HepG2 (cell line): ENCODE data around the gene ARHGAP5. TPM values are rescaled to one million over a fixed set of nuclear protein-coding genes. Genes with fewer than 3 reads are reported as not detected.

Source experiments
- ARNTL ChIP-seq: sonication (generic); formaldehyde crosslinking; IDR thresholded peaks from 2 replicates; pipeline ENCODE4 v1.4.0; 2020; ENCODE audit warnings: mild to moderate bottlenecking, missing genetic modification reagents
- EHMT2 ChIP-seq: fragments of 200-600 bp; sonication (generic); IDR thresholded peaks from 2 replicates; pipeline ENCODE4 v1.7.0; 2017; ENCODE audit warnings: antibody characterized with exemption, low read depth, low read length, borderline replicate concordance
- EP300 ChIP-seq, 3 experiments: sonication (generic) in 1 of 3; formaldehyde crosslinking in 1 of 3; IDR thresholded peaks; 2 replicates each; pipeline versions ENCODE4 v1.5.1 to v1.6.1; 2011 to 2020; ENCODE audit warnings: low read depth in 2 of 3, low read length in 2 of 3, borderline replicate concordance in 1 of 3, improper control_type of control experiment in 1 of 3, mild to moderate bottlenecking in 1 of 3, missing genetic modification reagents in 1 of 3, moderate library complexity in 1 of 3
- FOXA3 ChIP-seq: IDR thresholded peaks from 2 replicates; pipeline ENCODE4 v1.6.1; 2016; ENCODE audit warnings: missing genetic modification reagents, missing compliant biosample characterization
- MBNL3 ChIP-seq: fragments of 250-450 bp; sonication (Bioruptor Pico); conservative IDR thresholded peaks from 2 replicates; pipeline ENCODE4 v1.8.0; 2022; ENCODE audit warnings: mild to moderate bottlenecking, inconsistent platforms
- NFATC3 ChIP-seq: sonication (generic); formaldehyde crosslinking; IDR thresholded peaks from 2 replicates; pipeline ENCODE4 v1.5.1; 2020; ENCODE audit warnings: mild to moderate bottlenecking, missing genetic modification reagents
- SIX4 ChIP-seq: sonication (generic); formaldehyde crosslinking; IDR thresholded peaks from 2 replicates; pipeline ENCODE4 v1.4.0; 2020; ENCODE audit warnings: missing genetic modification reagents
- SNAPC2 ChIP-seq: sonication (generic); formaldehyde crosslinking; IDR thresholded peaks from 2 replicates; pipeline ENCODE4 v1.8.1; 2022; ENCODE audit warnings: mild to moderate bottlenecking, missing genetic modification reagents
- SP140L ChIP-seq: sonication (generic); formaldehyde crosslinking; IDR thresholded peaks from 2 replicates; pipeline ENCODE4 v1.4.0; 2020; ENCODE audit warnings: missing genetic modification reagents, borderline replicate concordance
- SP2 ChIP-seq: sonication (generic); formaldehyde crosslinking; IDR thresholded peaks from 2 replicates; pipeline ENCODE4 v1.5.1; 2020; ENCODE audit warnings: mild to moderate bottlenecking, missing genetic modification reagents
- SRF ChIP-seq: IDR thresholded peaks from 2 replicates; pipeline ENCODE4 v1.6.1; 2011; ENCODE audit warnings: mild to moderate bottlenecking, low read depth, low read length, moderate library complexity
- ZNF124 ChIP-seq: sonication (generic); formaldehyde crosslinking; IDR thresholded peaks from 2 replicates; pipeline ENCODE4 v1.4.0; 2020; ENCODE audit warnings: missing genetic modification reagents
- ZNF3 ChIP-seq: IDR thresholded peaks from 2 replicates; pipeline ENCODE4 v1.7.0; 2017; ENCODE audit warnings: inconsistent platforms
- ZNF564 ChIP-seq: sonication (generic); formaldehyde crosslinking; IDR thresholded peaks from 2 replicates; pipeline ENCODE4 v1.8.1; 2023; ENCODE audit warnings: mild to moderate bottlenecking, missing genetic modification reagents
- ZNF589 ChIP-seq: sonication (generic); formaldehyde crosslinking; conservative IDR thresholded peaks from 2 replicates; pipeline ENCODE4 v1.8.0; 2022; ENCODE audit warnings: mild to moderate bottlenecking, moderate library complexity, missing genetic modification reagents
- polyA plus RNA-seq, 8 experiments: library from polyadenylated mRNA; depleted of rRNA in 3 of 8; stranded (reverse) in 7 of 8; unstranded in 1 of 8; fragments of >200 nt; fragmentation: Illumina TruSeq in 4 of 8; extraction: Trizol in 4 of 8; gene quantifications; 2 replicates each; pipeline versions ENCODE4 v1.2.1 to v1.2.3, GENCODE V29; 2011 to 2016; ENCODE audit warnings: low read depth in 4 of 8, missing spikeins in 1 of 8, mixed read lengths in 1 of 8; ENCODE audit not compliant: insufficient read depth in 1 of 8
- total RNA-seq, 5 experiments: library from RNA; depleted of rRNA; stranded (reverse); fragments of >200 nt; fragmentation: Illumina TruSeq; extraction: Trizol; gene quantifications; 2 replicates each; pipeline ENCODE4 v1.2.3, GENCODE V29; 2016; ENCODE audit warnings: low read depth in 1 of 5
- TF ChIP-seq, protein P1 (sequence below): sonication (generic); formaldehyde crosslinking; IDR thresholded peaks from 2 replicates; pipeline ENCODE4 v1.4.0; 2020; ENCODE audit warnings: missing genetic modification reagents, borderline replicate concordance
- TF ChIP-seq, protein P2 (sequence below): sonication (generic); formaldehyde crosslinking; IDR thresholded peaks from 2 replicates; pipeline ENCODE4 v1.8.0; 2022; ENCODE audit warnings: mild to moderate bottlenecking, missing genetic modification reagents, moderate library complexity
- TF ChIP-seq, protein P3 (sequence below): sonication (generic); formaldehyde crosslinking; IDR thresholded peaks from 2 replicates; pipeline ENCODE4 v1.4.0; 2020; ENCODE audit warnings: missing genetic modification reagents
- TF ChIP-seq, protein P4 (sequence below): sonication (generic); formaldehyde crosslinking; IDR thresholded peaks from 2 replicates; pipeline ENCODE4 v1.5.1; 2020; ENCODE audit warnings: missing genetic modification reagents, mild to moderate bottlenecking, borderline replicate concordance
- TF ChIP-seq, protein P5 (sequence below): sonication (generic); formaldehyde crosslinking; IDR thresholded peaks from 2 replicates; pipeline ENCODE4 v1.5.1; 2020; ENCODE audit warnings: mild to moderate bottlenecking, missing genetic modification reagents, borderline replicate concordance
- TF ChIP-seq, protein P6 (sequence below): sonication (generic); formaldehyde crosslinking; IDR thresholded peaks from 2 replicates; pipeline ENCODE4 v1.4.0; 2020; ENCODE audit warnings: missing genetic modification reagents

The ARHGAP5 gene
- total and polyA plus RNA-seq, 2 of the 13 experiments (the other 11 are each of a cell fraction or from before 2014, with no cell fraction given): 33.7 to 144 TPM

DNA sequence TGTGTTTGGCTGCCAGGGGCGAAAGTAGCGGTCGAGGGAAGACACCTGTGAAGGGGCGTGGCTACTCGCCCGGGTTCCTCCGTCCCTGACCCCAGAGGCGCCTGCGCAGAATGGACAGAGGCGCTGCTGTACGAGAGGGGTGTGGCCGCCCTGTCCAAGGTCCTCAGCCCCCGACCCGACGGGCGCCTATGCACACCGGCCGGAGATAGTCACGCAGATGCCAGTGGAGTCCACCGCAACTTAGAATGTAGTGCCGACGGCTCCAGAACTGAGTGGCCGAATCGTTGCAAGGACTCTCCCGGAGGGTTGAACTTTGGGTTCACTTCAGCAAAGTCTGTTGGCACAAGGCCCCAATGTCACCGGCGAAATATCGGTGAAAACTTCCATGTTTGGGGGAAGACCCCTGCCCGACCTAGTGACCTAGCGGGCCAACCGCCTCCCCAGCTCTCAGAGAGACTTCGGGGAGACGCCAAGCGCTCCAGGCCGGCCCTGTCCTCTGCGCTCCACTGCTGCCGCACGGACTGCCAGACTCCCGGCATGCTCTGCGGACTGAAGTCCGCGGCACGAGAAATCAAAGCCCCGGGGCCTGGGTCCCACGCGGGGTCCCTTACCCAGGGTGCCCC lies 124.2 kb downstream of the ARHGAP5 start (continued):
- TF ChIP-seq ZNF3: no peak; the same call in 1 of the 2 replicates
- TF ChIP-seq, protein P1, sequence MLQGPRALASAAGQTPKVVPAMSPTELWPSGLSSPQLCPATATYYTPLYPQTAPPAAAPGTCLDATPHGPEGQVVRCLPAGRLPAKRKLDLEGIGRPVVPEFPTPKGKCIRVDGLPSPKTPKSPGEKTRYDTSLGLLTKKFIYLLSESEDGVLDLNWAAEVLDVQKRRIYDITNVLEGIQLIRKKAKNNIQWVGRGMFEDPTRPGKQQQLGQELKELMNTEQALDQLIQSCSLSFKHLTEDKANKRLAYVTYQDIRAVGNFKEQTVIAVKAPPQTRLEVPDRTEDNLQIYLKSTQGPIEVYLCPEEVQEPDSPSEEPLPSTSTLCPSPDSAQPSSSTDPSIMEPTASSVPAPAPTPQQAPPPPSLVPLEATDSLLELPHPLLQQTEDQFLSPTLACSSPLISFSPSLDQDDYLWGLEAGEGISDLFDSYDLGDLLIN: peak; percentile 61
- TF ChIP-seq, protein P2, sequence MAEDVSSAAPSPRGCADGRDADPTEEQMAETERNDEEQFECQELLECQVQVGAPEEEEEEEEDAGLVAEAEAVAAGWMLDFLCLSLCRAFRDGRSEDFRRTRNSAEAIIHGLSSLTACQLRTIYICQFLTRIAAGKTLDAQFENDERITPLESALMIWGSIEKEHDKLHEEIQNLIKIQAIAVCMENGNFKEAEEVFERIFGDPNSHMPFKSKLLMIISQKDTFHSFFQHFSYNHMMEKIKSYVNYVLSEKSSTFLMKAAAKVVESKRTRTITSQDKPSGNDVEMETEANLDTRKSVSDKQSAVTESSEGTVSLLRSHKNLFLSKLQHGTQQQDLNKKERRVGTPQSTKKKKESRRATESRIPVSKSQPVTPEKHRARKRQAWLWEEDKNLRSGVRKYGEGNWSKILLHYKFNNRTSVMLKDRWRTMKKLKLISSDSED (CRISPR knock-in tag): no peak
- TF ChIP-seq NFATC3: peak; percentile 98
- peak; percentile 77; the same call in 1 of the 2 replicates for TF ChIP-seq ZNF564 (CRISPR knock-in tag)
- no peak; the same call in 1 of the 2 replicates for TF ChIP-seq SNAPC2 (CRISPR knock-in tag)
- TF ChIP-seq, protein P3, sequence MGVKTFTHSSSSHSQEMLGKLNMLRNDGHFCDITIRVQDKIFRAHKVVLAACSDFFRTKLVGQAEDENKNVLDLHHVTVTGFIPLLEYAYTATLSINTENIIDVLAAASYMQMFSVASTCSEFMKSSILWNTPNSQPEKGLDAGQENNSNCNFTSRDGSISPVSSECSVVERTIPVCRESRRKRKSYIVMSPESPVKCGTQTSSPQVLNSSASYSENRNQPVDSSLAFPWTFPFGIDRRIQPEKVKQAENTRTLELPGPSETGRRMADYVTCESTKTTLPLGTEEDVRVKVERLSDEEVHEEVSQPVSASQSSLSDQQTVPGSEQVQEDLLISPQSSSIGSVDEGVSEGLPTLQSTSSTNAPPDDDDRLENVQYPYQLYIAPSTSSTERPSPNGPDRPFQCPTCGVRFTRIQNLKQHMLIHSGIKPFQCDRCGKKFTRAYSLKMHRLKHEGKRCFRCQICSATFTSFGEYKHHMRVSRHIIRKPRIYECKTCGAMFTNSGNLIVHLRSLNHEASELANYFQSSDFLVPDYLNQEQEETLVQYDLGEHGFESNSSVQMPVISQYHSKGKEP (CRISPR knock-in tag): no peak
- TF ChIP-seq EP300 (IDR thresholded peaks at IDR 0.05; ENCODE audit: low read depth in 2 of 2, low read length in 2 of 2): peak in 1 of 2 experiments; percentile 54; a peak in 3 of 4 replicates
- peak; percentile 75 for TF ChIP-seq EP300 (CRISPR knock-in tag; IDR thresholded peaks at IDR 0.05; ENCODE audit: borderline replicate concordance)
- TF ChIP-seq, protein P4, sequence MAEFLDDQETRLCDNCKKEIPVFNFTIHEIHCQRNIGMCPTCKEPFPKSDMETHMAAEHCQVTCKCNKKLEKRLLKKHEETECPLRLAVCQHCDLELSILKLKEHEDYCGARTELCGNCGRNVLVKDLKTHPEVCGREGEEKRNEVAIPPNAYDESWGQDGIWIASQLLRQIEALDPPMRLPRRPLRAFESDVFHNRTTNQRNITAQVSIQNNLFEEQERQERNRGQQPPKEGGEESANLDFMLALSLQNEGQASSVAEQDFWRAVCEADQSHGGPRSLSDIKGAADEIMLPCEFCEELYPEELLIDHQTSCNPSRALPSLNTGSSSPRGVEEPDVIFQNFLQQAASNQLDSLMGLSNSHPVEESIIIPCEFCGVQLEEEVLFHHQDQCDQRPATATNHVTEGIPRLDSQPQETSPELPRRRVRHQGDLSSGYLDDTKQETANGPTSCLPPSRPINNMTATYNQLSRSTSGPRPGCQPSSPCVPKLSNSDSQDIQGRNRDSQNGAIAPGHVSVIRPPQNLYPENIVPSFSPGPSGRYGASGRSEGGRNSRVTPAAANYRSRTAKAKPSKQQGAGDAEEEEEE (CRISPR knock-in tag): peak; percentile 86
- TF ChIP-seq, protein P5, sequence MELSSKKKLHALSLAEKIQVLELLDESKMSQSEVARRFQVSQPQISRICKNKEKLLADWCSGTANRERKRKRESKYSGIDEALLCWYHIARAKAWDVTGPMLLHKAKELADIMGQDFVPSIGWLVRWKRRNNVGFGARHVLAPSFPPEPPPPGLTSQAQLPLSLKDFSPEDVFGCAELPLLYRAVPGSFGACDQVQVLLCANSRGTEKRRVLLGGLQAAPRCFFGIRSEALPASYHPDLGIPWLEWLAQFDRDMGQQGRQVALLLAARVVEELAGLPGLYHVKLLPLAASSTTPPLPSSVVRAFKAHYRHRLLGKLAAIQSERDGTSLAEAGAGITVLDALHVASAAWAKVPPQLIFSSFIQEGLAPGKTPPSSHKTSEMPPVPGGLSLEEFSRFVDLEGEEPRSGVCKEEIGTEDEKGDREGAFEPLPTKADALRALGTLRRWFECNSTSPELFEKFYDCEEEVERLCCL (CRISPR knock-in tag): peak; percentile 99
- TF ChIP-seq ARNTL (CRISPR knock-in tag): peak; percentile 87
- peak; percentile 67 for TF ChIP-seq FOXA3 (CRISPR knock-in tag)
- 0 out of 2 replicates have a peak, but pooled peaks have one; percentile 32 for TF ChIP-seq EHMT2
- TF ChIP-seq SP140L (CRISPR knock-in tag): no peak; the same call in 1 of the 2 replicates
- TF ChIP-seq ZNF124 (CRISPR knock-in tag): peak; percentile 88
- TF ChIP-seq ZNF589: peak; percentile 61
- no peak for TF ChIP-seq SRF
- peak; percentile 12; the same call in 1 of the 2 replicates for TF ChIP-seq SIX4 (CRISPR knock-in tag)
- peak; percentile 69; the same call in 1 of the 2 replicates for TF ChIP-seq SP2 (CRISPR knock-in tag)
- TF ChIP-seq, protein P6, sequence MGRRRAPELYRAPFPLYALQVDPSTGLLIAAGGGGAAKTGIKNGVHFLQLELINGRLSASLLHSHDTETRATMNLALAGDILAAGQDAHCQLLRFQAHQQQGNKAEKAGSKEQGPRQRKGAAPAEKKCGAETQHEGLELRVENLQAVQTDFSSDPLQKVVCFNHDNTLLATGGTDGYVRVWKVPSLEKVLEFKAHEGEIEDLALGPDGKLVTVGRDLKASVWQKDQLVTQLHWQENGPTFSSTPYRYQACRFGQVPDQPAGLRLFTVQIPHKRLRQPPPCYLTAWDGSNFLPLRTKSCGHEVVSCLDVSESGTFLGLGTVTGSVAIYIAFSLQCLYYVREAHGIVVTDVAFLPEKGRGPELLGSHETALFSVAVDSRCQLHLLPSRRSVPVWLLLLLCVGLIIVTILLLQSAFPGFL (CRISPR knock-in tag): no peak; the same call in 1 of the 2 replicates
- no peak for TF ChIP-seq MBNL3 (CRISPR knock-in tag)
